ENCODE measurements around the gene HAGH.

HAGH gene

GRCh38 chr16:1773703-1774447 lies 52.8 kb downstream of the HAGH start:
- DNase-seq (ENCODE audit: low spot score): no peak

DNA sequence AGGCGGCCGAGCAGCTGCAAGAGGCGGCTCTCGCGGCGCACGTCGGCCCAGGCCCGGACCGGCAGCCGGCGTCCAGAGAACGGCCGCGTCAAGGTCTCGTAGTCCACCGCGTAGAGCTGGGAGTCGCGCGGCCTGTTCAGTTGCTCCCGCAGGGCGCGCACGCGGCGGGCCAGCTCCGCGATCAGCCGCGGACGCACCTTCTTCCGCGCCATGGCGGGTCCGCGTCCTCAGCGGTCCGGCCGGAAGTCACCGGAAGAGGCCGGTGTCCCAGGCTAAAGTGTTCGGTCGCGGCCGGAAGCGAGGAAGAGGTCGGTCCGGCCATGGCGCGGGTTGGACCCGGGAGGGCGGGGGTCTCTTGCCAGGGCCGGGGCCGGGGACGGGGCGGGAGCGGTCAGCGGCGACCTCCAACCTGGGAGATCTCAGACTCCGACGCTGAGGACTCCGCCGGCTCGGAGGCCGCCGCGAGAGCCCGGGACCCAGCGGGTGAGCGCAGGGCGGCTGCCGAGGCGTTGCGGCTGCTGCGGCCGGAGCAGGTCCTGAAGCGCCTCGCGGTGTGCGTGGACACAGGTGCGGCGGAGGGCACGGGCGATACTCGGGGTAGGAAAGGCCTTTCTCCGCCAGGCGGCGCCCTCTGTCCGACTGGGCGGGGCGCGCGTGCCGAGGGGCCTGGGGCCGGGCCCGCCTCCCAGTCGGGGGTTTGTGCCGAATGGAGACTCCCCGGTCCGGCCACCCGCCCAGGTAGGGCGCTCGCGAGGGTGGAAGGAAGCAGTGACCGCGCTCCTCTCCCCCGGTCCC lies 53.5 kb downstream of the HAGH start, which contains the start of gene MRPS34:
Gene MRPS34, minus strand, starts transcription at position 227 of the 795 bp plus-strand sequence. Its CDS starts 15 bp downstream, at position 212.
- peak; percentile 85 for DNase-seq (ENCODE audit: low spot score)

- DNase-seq (ENCODE audit: low spot score): no peak
Measured at GRCh38 chr16:1772362-1772907, 54.2 kb downstream of the HAGH start, which contains the start of gene EME2. TSS of gene EME2 (plus strand) at chr16:1772810. CDS start at chr16:1773228, 418 bp downstream.

GRCh38 chr16:1771864-1772361 lies 54.7 kb downstream of the HAGH start:
- no peak for DNase-seq (ENCODE audit: low spot score)

DNA sequence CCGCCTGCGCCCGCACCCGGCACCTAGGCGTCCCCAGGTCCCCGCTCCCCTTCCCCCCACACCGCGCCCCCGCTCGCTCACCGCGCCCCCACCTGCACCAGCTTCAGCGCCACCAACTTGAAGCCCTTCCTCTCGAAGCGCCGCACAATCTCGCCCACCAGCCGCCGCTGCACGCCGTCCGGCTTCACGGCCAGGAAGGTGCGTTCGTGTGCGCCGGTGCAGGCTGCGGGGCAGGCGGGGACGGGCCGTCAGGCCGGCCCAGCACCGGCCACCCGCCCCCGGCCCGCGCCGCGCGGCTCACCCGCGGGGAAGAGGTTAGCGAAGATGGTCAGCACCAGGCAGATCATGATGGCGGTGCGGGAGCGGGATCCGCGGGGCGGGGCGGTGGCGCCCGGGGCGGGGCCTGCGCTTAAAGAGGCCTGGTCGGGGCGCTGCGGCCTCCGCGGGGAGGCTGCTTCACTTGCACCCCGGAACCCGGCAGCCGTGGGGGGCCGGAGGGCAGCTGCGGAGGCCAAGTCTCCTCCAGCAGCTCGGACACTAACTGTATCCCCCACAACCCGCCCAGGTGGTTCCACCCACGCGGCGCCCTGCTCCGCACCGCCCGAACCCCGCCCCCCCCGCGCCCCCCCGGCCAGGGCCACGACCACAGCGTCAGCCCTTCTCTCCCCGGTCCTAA lies 55.3 kb downstream of the HAGH start, which contains the start of gene NME3:
Gene NME3, minus strand, starts transcription at position 356 of the 676 bp plus-strand sequence. Its CDS starts 9 bp downstream, at position 347.
- DNase-seq (ENCODE audit: low spot score): peak; percentile 85

DNA sequence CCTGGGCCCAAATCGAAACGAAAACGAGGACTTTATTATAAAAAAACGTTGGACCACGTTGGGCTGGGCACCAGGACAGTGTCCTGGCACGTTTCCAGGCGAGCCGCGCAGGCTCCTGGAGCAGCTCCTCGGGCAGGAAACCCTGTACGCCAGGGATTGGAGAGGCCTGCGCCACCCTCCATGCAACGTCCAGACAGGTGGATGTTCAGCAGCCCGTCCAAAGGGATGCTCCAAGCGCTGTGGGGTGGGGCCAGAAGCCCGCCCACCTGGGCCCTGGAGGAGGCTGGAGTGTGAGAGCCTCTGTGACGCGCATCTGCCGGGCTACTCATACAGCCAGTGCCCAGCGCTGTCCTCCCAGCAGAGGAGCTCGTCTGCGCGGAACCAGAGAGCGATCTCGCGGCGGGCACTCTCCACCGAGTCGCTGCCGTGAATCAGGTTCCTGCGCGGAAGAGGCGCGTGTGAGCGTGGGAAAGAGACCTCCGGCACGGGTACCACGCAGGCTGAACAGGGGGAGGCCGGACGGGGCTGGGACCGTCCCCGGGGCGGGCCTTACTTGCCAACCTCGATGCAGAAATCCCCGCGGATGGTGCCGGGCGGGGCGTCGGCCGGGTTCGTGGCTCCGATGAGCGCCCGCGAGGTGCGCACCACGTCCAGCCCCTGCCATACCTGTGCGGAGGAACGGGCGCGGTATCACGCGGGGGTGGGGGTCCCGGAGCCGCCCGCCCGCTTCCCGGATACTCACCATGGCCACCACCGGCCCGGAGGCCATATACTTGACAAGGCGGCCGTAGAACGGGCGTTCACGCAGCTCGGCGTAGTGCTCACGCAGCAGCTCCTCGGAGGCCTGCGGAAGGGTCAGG lies 56.1 kb downstream of the HAGH start:
- DNase-seq (ENCODE audit: low spot score): no peak

GRCh38 chr16:1769402-1770300 lies 57.0 kb downstream of the HAGH start:
- no peak for DNase-seq (ENCODE audit: low spot score)

DNA sequence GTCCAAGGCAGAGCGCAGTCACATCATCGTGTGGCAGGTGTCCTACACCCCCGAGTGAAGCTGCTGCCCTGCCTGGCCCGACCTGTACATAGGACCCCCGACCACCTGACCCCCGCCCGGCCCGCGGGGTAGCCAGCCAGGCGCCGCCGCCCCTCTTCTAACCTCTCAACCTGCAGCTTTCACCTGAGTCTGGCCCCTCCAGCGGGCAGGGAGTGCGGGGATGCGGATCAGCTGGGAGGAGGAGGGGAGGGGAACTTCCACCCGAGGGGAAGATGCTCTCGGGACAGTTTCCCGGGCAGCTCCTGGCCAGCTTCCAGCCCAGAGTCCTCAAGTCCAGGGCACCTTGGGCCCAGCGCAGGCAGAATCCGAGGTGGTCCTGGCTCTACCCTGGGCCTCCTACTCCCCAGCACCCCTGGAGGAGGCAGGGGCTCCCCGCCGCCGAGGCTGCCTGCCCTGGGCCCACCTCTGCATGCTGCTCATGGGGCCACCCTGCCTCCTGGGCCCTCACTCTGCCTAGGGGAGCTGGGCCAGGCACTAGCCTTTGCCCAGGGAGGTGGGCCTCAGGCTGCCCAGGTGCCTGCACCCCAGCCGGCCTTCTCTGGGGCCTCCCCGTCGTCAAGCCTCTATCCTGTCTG lies 57.7 kb downstream of the HAGH start:
- no peak for DNase-seq (ENCODE audit: low spot score)

GRCh38 chr16:1768061-1768766 lies 58.4 kb downstream of the HAGH start:
- DNase-seq (ENCODE audit: low spot score): no peak

- no peak for DNase-seq (ENCODE audit: low spot score)
Measured at GRCh38 chr16:1767116-1767994, 59.3 kb downstream of the HAGH start.

DNA sequence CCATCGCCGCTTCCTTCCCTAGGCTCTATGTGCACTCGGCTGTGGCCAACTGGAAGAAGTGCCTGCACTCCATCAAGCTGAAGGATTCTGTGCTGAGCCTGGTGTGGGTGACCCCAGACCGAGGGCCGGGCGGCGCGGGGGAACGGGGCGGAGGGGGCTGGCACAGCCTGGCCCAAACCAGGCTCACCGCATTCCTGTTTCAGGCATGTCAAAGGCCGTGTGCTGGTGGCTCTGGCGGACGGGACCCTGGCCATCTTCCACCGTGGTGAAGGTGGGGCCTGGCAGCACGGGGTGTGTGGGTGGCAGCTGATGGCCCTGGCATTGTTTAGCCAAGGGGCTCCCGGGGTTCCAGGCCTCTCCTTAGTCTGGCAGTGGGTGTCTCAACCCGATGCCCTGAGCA lies 59.9 kb downstream of the HAGH start:
- no peak for DNase-seq (ENCODE audit: low spot score)

- DNase-seq (ENCODE audit: low spot score): no peak
Measured at GRCh38 chr16:1766231-1766630, 60.4 kb downstream of the HAGH start.

- no peak for DNase-seq (ENCODE audit: low spot score)
Measured at GRCh38 chr16:1765826-1766225, 60.8 kb downstream of the HAGH start.

DNA sequence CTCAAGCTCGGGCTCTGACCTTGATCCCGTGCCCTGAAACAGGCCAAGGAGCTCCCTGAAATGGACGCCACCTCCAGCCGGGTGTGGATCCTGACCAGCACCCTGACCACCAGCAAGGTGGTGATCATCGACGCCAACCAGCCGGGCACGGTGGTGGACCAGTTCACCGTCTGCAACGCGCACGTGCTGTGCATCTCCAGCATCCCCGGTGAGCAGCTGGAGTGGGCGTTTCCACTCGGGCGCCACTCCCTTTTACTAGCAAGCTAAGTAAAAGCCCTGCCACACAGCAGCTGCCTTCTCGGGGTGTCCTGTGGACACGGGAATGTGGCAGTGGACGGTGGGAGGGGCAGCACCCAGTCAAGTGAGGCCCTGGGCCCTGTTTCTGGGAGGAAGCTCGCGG lies 61.7 kb downstream of the HAGH start:
- DNase-seq (ENCODE audit: low spot score): no peak

- peak; percentile 70 for DNase-seq (ENCODE audit: low spot score)
Measured at GRCh38 chr16:1763521-1764511, 62.8 kb downstream of the HAGH start.

- DNase-seq (ENCODE audit: low spot score): no peak
Measured at GRCh38 chr16:1762879-1763520, 63.6 kb downstream of the HAGH start.
